ENCODE data around the gene HEPACAM2.

The HEPACAM2 gene

DNA sequence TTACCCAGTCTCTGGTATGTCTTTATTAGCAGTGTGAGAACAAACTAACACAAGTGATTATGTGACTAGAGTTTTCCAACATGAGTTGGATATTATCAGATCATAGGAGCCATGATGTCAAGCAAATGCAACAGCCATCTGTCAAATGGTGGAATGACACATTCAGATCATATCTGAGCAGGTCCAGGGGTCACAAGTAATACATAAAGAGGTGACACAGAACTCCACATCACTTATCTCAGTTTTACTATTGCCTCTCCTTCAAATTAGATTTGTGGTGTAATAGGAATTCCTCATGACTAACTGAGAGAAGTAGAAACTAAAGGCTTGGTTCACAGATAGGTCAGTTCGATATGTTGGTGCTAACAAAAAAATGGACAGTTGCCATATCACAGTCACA is 65.9 kb downstream of the HEPACAM2 start:
- Mint-ChIP-seq H3K4me1 (no peaks in the 10 kb centered on the region), H3K4me3 (no peak overlapping the region), H3K9me3 (peaks cover 6% of the 10 kb centered on the region), H3K27ac (ENCODE audit: low read depth) (no peak overlapping the region), H3K36me3 (ENCODE audit: insufficient read depth) (no peaks in the 10 kb centered on the region), H3K27me3 (no peaks in the 10 kb centered on the region)
- DNase-seq (ENCODE audit: low spot score in 2 of 2) (no peak), ATAC-seq (replicated peaks; ENCODE audit: extremely low read depth, poor library complexity, severe bottlenecking) (no peak)

- H3K4me3 Mint-ChIP-seq = no peak overlapping the region
- DNase-seq (ENCODE audit: low spot score in 2 of 2) = no peak
- ATAC-seq (replicated peaks; ENCODE audit: extremely low read depth, poor library complexity, severe bottlenecking) = no peak
- H3K9me3 Mint-ChIP-seq = peaks cover 6% of the 10 kb centered on the region
- H3K36me3 Mint-ChIP-seq (ENCODE audit: insufficient read depth) = no peaks in the 10 kb centered on the region
- no peaks in the 10 kb centered on the region for H3K4me1 Mint-ChIP-seq
- H3K27ac Mint-ChIP-seq (ENCODE audit: low read depth) = no peak overlapping the region
- no peaks in the 10 kb centered on the region for H3K27me3 Mint-ChIP-seq
Measured at GRCh38 chr7:93159490-93159889, 66.8 kb downstream of the HEPACAM2 start.

DNA sequence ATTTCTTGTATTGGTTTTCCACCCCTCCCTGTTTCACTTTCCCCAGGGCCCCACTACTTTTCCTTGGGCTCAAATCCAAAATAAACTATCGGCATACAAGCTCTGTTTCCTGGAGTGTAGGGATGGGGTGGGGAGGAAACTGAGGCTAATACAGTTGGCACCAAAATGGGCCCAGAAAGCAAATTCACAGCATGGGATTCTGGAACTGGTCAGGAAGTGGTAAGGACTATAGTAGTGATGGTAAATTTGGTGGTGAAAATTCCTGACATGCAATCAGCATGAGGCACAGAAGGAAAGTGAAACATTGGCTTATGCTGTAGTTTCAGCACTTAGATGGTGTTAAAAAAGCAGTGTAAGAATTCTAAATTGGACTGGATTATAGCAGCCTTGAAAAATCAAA is 69.4 kb downstream of the HEPACAM2 start:
- DNase-seq (ENCODE audit: low spot score in 2 of 2) (no peak), ATAC-seq (replicated peaks; ENCODE audit: extremely low read depth, poor library complexity, severe bottlenecking) (no peak)
- H3K9me3 Mint-ChIP-seq = peaks cover 6% of the 10 kb centered on the region
- H3K36me3 Mint-ChIP-seq (ENCODE audit: insufficient read depth) = no peaks in the 10 kb centered on the region
- no peaks in the 10 kb centered on the region for H3K27me3 Mint-ChIP-seq
- H3K4me1 Mint-ChIP-seq = no peaks in the 10 kb centered on the region
- no peak overlapping the region for H3K27ac Mint-ChIP-seq (ENCODE audit: low read depth)
- H3K4me3 Mint-ChIP-seq = no peak overlapping the region

GRCh38 chr7:93150200-93150835 is 76.0 kb downstream of the HEPACAM2 start:
- Mint-ChIP-seq H3K9me3 (peaks cover 6% of the 10 kb centered on the region), H3K27ac (ENCODE audit: low read depth) (no peak overlapping the region), H3K27me3 (no peaks in the 10 kb centered on the region), H3K4me1 (peaks cover 31% of the 10 kb centered on the region), H3K4me3 (peak overlapping the region; percentile 29), H3K36me3 (ENCODE audit: insufficient read depth) (peaks cover 2% of the 10 kb centered on the region)
- no peak for DNase-seq (ENCODE audit: low spot score in 2 of 2)
- no peak for ATAC-seq (replicated peaks; ENCODE audit: extremely low read depth, poor library complexity, severe bottlenecking)

DNA sequence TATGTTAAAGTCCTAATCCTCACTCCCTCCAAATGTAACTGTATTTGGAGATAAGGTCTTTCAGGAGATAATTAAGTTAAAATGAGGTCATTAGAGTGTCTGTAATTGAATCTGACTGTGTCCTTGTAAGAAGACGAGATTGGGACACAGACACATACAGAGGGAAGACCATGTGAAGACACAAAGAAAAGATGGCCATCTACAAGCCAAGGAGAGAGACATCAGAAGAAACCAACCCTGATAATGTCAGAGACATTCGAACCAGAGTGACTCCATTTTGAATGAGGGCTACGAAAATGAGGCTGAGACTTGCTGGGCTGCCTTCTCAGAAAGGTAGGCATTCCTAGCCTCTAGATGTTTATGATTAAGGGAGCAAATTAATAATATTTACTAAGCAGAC is 77.5 kb downstream of the HEPACAM2 start:
- ATAC-seq (replicated peaks; ENCODE audit: extremely low read depth, poor library complexity, severe bottlenecking) = no peak
- no peaks in the 10 kb centered on the region for H3K27me3 Mint-ChIP-seq

DNA sequence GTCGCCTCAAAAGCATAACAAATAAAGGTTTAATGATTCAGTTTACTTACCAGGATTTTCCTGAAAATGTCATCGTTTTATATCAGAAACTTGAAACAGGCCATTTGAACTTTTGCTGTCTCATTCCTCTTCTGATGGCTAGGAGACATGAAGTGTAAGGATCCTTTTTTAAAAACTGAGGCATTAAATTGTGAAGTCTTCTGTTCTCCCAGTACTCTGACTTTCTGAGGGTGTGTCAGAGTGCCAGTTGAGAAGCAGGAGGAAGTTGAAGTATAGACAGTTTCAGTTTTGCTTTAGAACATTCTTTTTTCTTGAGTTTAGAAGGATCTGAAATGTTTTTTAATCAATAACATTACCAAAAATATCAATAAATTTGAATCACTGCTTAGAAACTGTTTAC is 78.1 kb downstream of the HEPACAM2 start, which contains the start of gene SAMD9L:
TSS of gene SAMD9L (minus strand) at position 242 of the 400 bp plus-strand sequence. CDS start 12,414 bp downstream, outside the sequence.
- no peak for DNase-seq (ENCODE audit: low spot score in 2 of 2)
- H3K4me1 Mint-ChIP-seq = peaks cover 35% of the 10 kb centered on the region

More for the DNA sequence above, 77.5 kb downstream of the HEPACAM2 start:
- Mint-ChIP-seq H3K27ac (ENCODE audit: low read depth) (peak overlapping the region; percentile 99), H3K9me3 (peaks cover 6% of the 10 kb centered on the region), H3K4me1 (peaks cover 31% of the 10 kb centered on the region), H3K36me3 (ENCODE audit: insufficient read depth) (peaks cover 7% of the 10 kb centered on the region), H3K4me3 (peak overlapping the region; percentile 85)
- no peak for DNase-seq (ENCODE audit: low spot score in 2 of 2)

GRCh38 chr7:93147363-93147762 is 78.9 kb downstream of the HEPACAM2 start:
- ATAC-seq (replicated peaks; ENCODE audit: extremely low read depth, poor library complexity, severe bottlenecking) (peak; percentile 90), DNase-seq (ENCODE audit: low spot score in 2 of 2) (peak in 1 of 2 donors; percentile 21)
- Mint-ChIP-seq H3K9me3 (peaks cover 6% of the 10 kb centered on the region), H3K27ac (ENCODE audit: low read depth) (peak overlapping the region; percentile 99), H3K4me1 (peaks cover 36% of the 10 kb centered on the region), H3K36me3 (ENCODE audit: insufficient read depth) (peaks cover 16% of the 10 kb centered on the region), H3K4me3 (peak overlapping the region; percentile 85), H3K27me3 (no peaks in the 10 kb centered on the region)

More for the DNA sequence above, 78.1 kb downstream of the HEPACAM2 start, which contains the start of gene SAMD9L:
- Mint-ChIP-seq H3K27me3 (no peaks in the 10 kb centered on the region), H3K4me3 (peak within 1 kb of the TSS; percentile 85), H3K9me3 (peaks cover 6% of the 10 kb centered on the region), H3K36me3 (ENCODE audit: insufficient read depth) (peaks cover 10% of the 10 kb centered on the region), H3K27ac (ENCODE audit: low read depth) (peak within 1 kb of the TSS; percentile 99)
- ATAC-seq (replicated peaks; ENCODE audit: extremely low read depth, poor library complexity, severe bottlenecking) = peak; percentile 68

- Mint-ChIP-seq H3K9me3 (peaks cover 6% of the 10 kb centered on the region), H3K27ac (ENCODE audit: low read depth) (peak overlapping the region; percentile 99), H3K27me3 (no peaks in the 10 kb centered on the region), H3K36me3 (ENCODE audit: insufficient read depth) (peaks cover 17% of the 10 kb centered on the region), H3K4me1 (peaks cover 36% of the 10 kb centered on the region), H3K4me3 (peak overlapping the region; percentile 85)
- ATAC-seq (replicated peaks; ENCODE audit: extremely low read depth, poor library complexity, severe bottlenecking) = no peak
- DNase-seq (ENCODE audit: low spot score in 2 of 2) = no peak
Measured at GRCh38 chr7:93146472-93147141, 79.7 kb downstream of the HEPACAM2 start.

DNA sequence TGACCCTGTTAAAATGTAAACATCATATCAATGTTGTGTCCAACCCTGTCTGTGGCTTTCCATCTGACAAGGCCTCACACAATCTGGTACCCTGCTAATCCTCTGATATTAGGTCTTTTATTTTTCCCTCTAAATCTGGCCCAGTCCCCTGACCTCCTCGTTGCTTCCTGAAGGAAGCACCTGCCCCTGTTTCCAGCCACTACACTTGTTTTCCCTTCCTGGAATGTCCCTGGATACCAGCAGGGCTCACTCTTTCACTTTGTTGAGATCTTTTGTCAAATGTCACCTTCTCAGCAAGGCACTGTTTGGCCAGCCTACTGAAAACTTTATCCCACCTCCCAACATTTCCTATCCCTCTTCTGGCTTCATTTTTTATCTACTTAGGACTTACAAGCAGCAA is 80.2 kb downstream of the HEPACAM2 start:
- Mint-ChIP-seq H3K4me3 (peak overlapping the region; percentile 85), H3K27ac (ENCODE audit: low read depth) (peak overlapping the region; percentile 81), H3K4me1 (peaks cover 36% of the 10 kb centered on the region), H3K36me3 (ENCODE audit: insufficient read depth) (peaks cover 17% of the 10 kb centered on the region), H3K9me3 (peaks cover 6% of the 10 kb centered on the region), H3K27me3 (no peaks in the 10 kb centered on the region)
- no peak for DNase-seq (ENCODE audit: low spot score in 2 of 2)
- ATAC-seq (replicated peaks; ENCODE audit: extremely low read depth, poor library complexity, severe bottlenecking) = no peak

DNA sequence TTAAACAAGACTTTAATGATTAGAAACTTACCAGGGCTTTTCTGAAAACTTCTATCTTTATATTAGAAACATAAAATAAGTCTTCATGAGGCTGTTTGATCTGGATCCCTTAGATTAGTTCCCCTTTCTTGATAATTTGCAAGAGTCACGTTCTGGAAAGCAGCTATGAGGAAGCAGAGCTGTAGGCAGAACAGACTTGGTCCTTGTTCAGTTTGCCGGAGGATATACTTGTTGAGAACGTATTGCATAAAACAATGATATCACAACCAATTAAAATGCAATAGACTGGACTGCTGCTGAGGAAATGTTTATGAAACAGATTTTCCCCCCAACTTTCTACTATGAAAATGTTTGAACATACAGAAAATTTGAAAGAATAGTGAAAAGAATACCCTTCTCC is 80.9 kb downstream of the HEPACAM2 start:
- H3K9me3 Mint-ChIP-seq = peaks cover 6% of the 10 kb centered on the region
- DNase-seq (ENCODE audit: low spot score in 2 of 2) (no peak), ATAC-seq (replicated peaks; ENCODE audit: extremely low read depth, poor library complexity, severe bottlenecking) (no peak)
- peaks cover 36% of the 10 kb centered on the region for H3K4me1 Mint-ChIP-seq
- H3K27ac Mint-ChIP-seq (ENCODE audit: low read depth) = no peak overlapping the region
- no peak overlapping the region for H3K4me3 Mint-ChIP-seq
- peaks cover 17% of the 10 kb centered on the region for H3K36me3 Mint-ChIP-seq (ENCODE audit: insufficient read depth)
- H3K27me3 Mint-ChIP-seq = no peaks in the 10 kb centered on the region

GRCh38 chr7:93142127-93142526 is 84.1 kb downstream of the HEPACAM2 start:
- no peak overlapping the region for H3K27ac Mint-ChIP-seq (ENCODE audit: low read depth)
- peaks cover 5% of the 10 kb centered on the region for H3K9me3 Mint-ChIP-seq
- no peak overlapping the region for H3K4me3 Mint-ChIP-seq
- H3K4me1 Mint-ChIP-seq = peaks cover 22% of the 10 kb centered on the region
- H3K27me3 Mint-ChIP-seq = no peaks in the 10 kb centered on the region
- no peak for DNase-seq (ENCODE audit: low spot score in 2 of 2)
- no peak for ATAC-seq (replicated peaks; ENCODE audit: extremely low read depth, poor library complexity, severe bottlenecking)
- peaks cover 25% of the 10 kb centered on the region for H3K36me3 Mint-ChIP-seq (ENCODE audit: insufficient read depth)

- DNase-seq (ENCODE audit: low spot score in 2 of 2) (no peak), ATAC-seq (replicated peaks; ENCODE audit: extremely low read depth, poor library complexity, severe bottlenecking) (no peak)
- peaks cover 7% of the 10 kb centered on the region for H3K4me1 Mint-ChIP-seq
- H3K27me3 Mint-ChIP-seq = no peaks in the 10 kb centered on the region
- H3K4me3 Mint-ChIP-seq = no peak overlapping the region
- H3K36me3 Mint-ChIP-seq (ENCODE audit: insufficient read depth) = peaks cover 30% of the 10 kb centered on the region
- H3K27ac Mint-ChIP-seq (ENCODE audit: low read depth) = no peak overlapping the region
- H3K9me3 Mint-ChIP-seq = peaks cover 6% of the 10 kb centered on the region
Measured at GRCh38 chr7:93140582-93141191, 85.6 kb downstream of the HEPACAM2 start.

GRCh38 chr7:93138576-93138975 is 87.7 kb downstream of the HEPACAM2 start:
- Mint-ChIP-seq H3K36me3 (ENCODE audit: insufficient read depth) (peaks cover 33% of the 10 kb centered on the region), H3K4me1 (peaks cover 5% of the 10 kb centered on the region), H3K4me3 (no peak overlapping the region), H3K27ac (ENCODE audit: low read depth) (no peak overlapping the region), H3K27me3 (no peaks in the 10 kb centered on the region), H3K9me3 (peaks cover 16% of the 10 kb centered on the region)
- no peak for DNase-seq (ENCODE audit: low spot score in 2 of 2)
- no peak for ATAC-seq (replicated peaks; ENCODE audit: extremely low read depth, poor library complexity, severe bottlenecking)
